Measurements from ENCODE around the gene FXN.

DNA sequence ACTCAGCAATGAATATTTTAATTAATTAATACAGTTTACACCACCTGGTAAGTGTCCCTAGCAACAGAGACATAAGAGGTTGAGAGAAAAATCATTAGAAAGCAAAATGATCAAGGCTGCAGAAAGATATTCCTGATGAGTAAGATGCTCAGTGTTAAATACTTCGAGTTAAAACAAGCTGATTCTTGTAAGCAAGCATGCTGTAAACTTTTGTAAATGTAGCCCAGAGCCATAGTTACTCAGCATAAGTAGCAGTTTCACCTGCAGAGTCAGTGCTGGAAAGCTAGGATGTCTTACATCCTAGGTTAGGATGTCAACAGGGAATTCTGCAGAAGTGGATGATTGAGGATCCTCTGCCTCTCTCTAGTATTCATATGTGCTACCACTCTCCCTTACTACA lies 25.8 kb upstream of the FXN start:
- TF ChIP-seq, protein P1, sequence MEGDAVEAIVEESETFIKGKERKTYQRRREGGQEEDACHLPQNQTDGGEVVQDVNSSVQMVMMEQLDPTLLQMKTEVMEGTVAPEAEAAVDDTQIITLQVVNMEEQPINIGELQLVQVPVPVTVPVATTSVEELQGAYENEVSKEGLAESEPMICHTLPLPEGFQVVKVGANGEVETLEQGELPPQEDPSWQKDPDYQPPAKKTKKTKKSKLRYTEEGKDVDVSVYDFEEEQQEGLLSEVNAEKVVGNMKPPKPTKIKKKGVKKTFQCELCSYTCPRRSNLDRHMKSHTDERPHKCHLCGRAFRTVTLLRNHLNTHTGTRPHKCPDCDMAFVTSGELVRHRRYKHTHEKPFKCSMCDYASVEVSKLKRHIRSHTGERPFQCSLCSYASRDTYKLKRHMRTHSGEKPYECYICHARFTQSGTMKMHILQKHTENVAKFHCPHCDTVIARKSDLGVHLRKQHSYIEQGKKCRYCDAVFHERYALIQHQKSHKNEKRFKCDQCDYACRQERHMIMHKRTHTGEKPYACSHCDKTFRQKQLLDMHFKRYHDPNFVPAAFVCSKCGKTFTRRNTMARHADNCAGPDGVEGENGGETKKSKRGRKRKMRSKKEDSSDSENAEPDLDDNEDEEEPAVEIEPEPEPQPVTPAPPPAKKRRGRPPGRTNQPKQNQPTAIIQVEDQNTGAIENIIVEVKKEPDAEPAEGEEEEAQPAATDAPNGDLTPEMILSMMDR (IDR thresholded peaks at IDR 0.05; ENCODE audit: low read depth, low read length, missing input control), result no peak
- TF ChIP-seq, protein P2, sequence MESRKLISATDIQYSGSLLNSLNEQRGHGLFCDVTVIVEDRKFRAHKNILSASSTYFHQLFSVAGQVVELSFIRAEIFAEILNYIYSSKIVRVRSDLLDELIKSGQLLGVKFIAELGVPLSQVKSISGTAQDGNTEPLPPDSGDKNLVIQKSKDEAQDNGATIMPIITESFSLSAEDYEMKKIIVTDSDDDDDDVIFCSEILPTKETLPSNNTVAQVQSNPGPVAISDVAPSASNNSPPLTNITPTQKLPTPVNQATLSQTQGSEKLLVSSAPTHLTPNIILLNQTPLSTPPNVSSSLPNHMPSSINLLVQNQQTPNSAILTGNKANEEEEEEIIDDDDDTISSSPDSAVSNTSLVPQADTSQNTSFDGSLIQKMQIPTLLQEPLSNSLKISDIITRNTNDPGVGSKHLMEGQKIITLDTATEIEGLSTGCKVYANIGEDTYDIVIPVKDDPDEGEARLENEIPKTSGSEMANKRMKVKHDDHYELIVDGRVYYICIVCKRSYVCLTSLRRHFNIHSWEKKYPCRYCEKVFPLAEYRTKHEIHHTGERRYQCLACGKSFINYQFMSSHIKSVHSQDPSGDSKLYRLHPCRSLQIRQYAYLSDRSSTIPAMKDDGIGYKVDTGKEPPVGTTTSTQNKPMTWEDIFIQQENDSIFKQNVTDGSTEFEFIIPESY (IDR thresholded peaks at IDR 0.05), result no peak
- no peak for TF ChIP-seq JUND (IDR thresholded peaks at IDR 0.05)
- no peak for TF ChIP-seq RXRA (IDR thresholded peaks at IDR 0.05)
- TF ChIP-seq EGR1 (IDR thresholded peaks at IDR 0.05; ENCODE audit: low read depth in 2 of 2), result no peak
- TF ChIP-seq YY1 (IDR thresholded peaks at IDR 0.05), result no peak
- no peak for TF ChIP-seq REST (IDR thresholded peaks at IDR 0.05)
- TF ChIP-seq TAF1 (conservative IDR thresholded peaks at IDR 0.05), result no peak
- TF ChIP-seq SP1 (IDR thresholded peaks at IDR 0.05), result no peak
- TF ChIP-seq, protein P3, sequence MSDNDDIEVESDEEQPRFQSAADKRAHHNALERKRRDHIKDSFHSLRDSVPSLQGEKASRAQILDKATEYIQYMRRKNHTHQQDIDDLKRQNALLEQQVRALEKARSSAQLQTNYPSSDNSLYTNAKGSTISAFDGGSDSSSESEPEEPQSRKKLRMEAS (IDR thresholded peaks at IDR 0.05), result no peak
